HG03025 (cell line): ENCODE measurements around the gene SAP30BP.

ENCODE experiments used
- ATAC-seq: cut with Tn5 transposase; IDR thresholded peaks from one replicate; pipeline ENCODE4 v1.9.1; 2021; ENCODE audit warnings: mild to moderate bottlenecking, moderate library complexity; ENCODE audit not compliant: unreplicated experiment, low FRiP score

The SAP30BP gene

GRCh38 chr17:75754378-75755204 is 87.5 kb downstream of the SAP30BP start:
- no peak for ATAC-seq

GRCh38 chr17:75755205-75755901 is 88.2 kb downstream of the SAP30BP start:
- ATAC-seq: no peak

GRCh38 chr17:75755990-75756389 is 88.9 kb downstream of the SAP30BP start:
- no peak for ATAC-seq

GRCh38 chr17:75756451-75757085 is 89.4 kb downstream of the SAP30BP start:
- no peak for ATAC-seq

GRCh38 chr17:75757086-75757681 is 90.0 kb downstream of the SAP30BP start:
- no peak for ATAC-seq
